GM18519 (cell line): ENCODE measurements around the gene ELFN2.
"Not testable (repeated sequence)": the region's sequence is repeated elsewhere in the genome, so short reads cannot be mapped to it uniquely, and the experiment has no call there.

Source experiments
- ATAC-seq: cut with Tn5 transposase; IDR thresholded peaks from one replicate; pipeline ENCODE4 v1.9.1; 2021; ENCODE audit warnings: mild to moderate bottlenecking, moderate library complexity; ENCODE audit not compliant: unreplicated experiment, low FRiP score

Gene ELFN2

GRCh38 chr22:37413546-37413945, 13.7 kb downstream of the ELFN2 start:
- no peak for ATAC-seq

- ATAC-seq: no peak
Measured at GRCh38 chr22:37412495-37413250, 14.6 kb downstream of the ELFN2 start.

GRCh38 chr22:37411655-37412054, 15.6 kb downstream of the ELFN2 start:
- ATAC-seq: no peak

GRCh38 chr22:37410174-37411055, 16.9 kb downstream of the ELFN2 start:
- no peak for ATAC-seq

- ATAC-seq: no peak
Measured at GRCh38 chr22:37409459-37410050, 17.7 kb downstream of the ELFN2 start.

GRCh38 chr22:37409031-37409430, 18.2 kb downstream of the ELFN2 start:
- ATAC-seq: no peak

GRCh38 chr22:37407856-37408255, 19.4 kb downstream of the ELFN2 start:
- ATAC-seq: no peak

- ATAC-seq: no peak
Measured at GRCh38 chr22:37406441-37407235, 20.6 kb downstream of the ELFN2 start.

GRCh38 chr22:37404091-37404490, 23.2 kb downstream of the ELFN2 start:
- no peak for ATAC-seq

- no peak for ATAC-seq
Measured at GRCh38 chr22:37403267-37403960, 23.9 kb downstream of the ELFN2 start.

GRCh38 chr22:37402184-37402506, 25.1 kb downstream of the ELFN2 start:
- ATAC-seq: no peak

GRCh38 chr22:37401401-37402183, 25.7 kb downstream of the ELFN2 start:
- no peak for ATAC-seq

- no peak for ATAC-seq
Measured at GRCh38 chr22:37400719-37401118, 26.6 kb downstream of the ELFN2 start.

- ATAC-seq: not testable (repeated sequence)
Measured at GRCh38 chr22:37399457-37399856, 27.8 kb downstream of the ELFN2 start.

- ATAC-seq: no peak
Measured at GRCh38 chr22:37397226-37397625, 30.1 kb downstream of the ELFN2 start.

GRCh38 chr22:37396488-37397084, 30.7 kb downstream of the ELFN2 start:
- ATAC-seq: no peak

GRCh38 chr22:37394341-37394740, 32.9 kb downstream of the ELFN2 start:
- ATAC-seq: no peak

- no peak for ATAC-seq
Measured at GRCh38 chr22:37393746-37394145, 33.5 kb downstream of the ELFN2 start.
